ENCODE measurements around the gene CENPW.

CENPW gene

GRCh38 chr6:126374372-126374771, 34.5 kb downstream of the CENPW start:
- no peak for DNase-seq

- DNase-seq: no peak
Measured at GRCh38 chr6:126376682-126377081, 36.8 kb downstream of the CENPW start.

GRCh38 chr6:126377594-126378153, 37.8 kb downstream of the CENPW start:
- no peak for DNase-seq

- DNase-seq: no peak
Measured at GRCh38 chr6:126380072-126380583, 40.2 kb downstream of the CENPW start.

GRCh38 chr6:126381498-126381897, 41.6 kb downstream of the CENPW start:
- no peak for DNase-seq

- no peak for DNase-seq
Measured at GRCh38 chr6:126383203-126383602, 43.3 kb downstream of the CENPW start.

GRCh38 chr6:126385536-126385935, 45.6 kb downstream of the CENPW start:
- DNase-seq: no peak

- no peak for DNase-seq
Measured at GRCh38 chr6:126388104-126388598, 48.2 kb downstream of the CENPW start.

GRCh38 chr6:126396131-126396530, 56.2 kb downstream of the CENPW start:
- no peak for DNase-seq
